Left cardiac atrium (tissue), 4 donors: ENCODE results near the gene ITGA5. TPM values are rescaled to one million over a fixed set of nuclear protein-coding genes. Genes with fewer than 3 reads are reported as not detected.
A peak's percentile ranks its signal among the peaks of the same experiment; 100 is the strongest.

ENCODE experiments used
- ATAC-seq, 2 donors: fragments of 200-7000 bp; cut with Tn5 transposase; one replicate each; pipeline ENCODE4 v1.9.1; 2020; ENCODE audit warnings: mild to moderate bottlenecking in 2 of 2, moderate library complexity in 2 of 2
- DNase-seq: peaks from one replicate; pipeline ENCODE4 v3.0.0-alpha.2; 2020
- intact Hi-C, 2 donors: fragments of 100-400 bp; cut with DNase I; formaldehyde crosslinking; loops; one replicate each; pipeline versions ENCODE4 v1.14.1 to v1.15.1; 2022 to 2023
- total RNA-seq, 2 donors: library from RNA; stranded (reverse); fragmentation: NEBNext Ultra II Directional; extraction: Animal tissue kit (Norgen Biotek cat#: 25700); gene quantifications; one replicate each; pipeline ENCODE4 v1.2.1, GENCODE V29; 2021
- donor health status: DM: no; HTN: yes; CAD: no.
- donor health status: DM: no; HTN: yes; CAD: no; lungs with severe emphysema.
- donor health status: DM: yes; HTN: yes; CAD: no.
- donor health status: Dilated cardiomyopathy.

The ITGA5 gene
- total RNA-seq, 2 donors from 2014 or later = 45.7 to 133 TPM

DNA sequence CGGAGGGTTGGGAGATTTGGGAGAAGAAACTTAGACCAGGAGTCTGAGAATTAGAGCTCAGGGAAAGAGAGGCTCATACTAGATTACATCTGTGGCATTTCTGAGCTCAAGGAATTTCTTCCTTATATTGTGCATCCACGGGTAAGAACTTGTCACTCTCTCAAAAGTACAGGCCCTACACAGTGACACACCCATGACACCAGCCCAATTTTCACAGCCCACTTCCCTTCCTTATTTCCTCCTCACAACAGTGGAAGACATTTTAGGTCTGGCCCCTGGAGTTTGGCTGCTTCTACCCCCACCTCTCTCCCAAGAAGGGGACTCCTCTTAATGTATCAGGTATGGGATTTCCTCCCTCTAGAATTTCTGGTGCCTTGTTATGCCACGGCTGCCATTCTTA is 25.3 kb downstream of the ITGA5 start:
- intact Hi-C loops = no loop called here

DNA sequence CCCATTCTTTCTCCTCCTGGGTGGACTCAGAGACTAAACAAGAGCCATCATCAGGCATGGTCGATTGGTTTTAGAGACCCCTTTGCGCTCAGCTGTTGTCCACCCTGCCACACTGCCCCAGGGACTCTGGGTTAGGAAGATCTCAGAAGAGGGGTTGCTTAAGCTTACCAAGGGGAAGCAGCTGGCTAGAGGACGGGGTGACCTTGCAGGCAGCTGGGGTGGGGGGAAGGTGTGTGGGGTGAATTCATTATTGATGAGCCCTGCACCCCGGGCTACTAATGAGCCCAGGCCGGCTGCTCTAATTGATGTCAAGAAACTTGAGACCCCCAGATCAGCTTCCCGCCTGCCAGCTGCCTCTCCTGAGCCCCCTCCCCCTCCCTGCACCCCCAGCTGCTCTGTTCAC is 25.9 kb downstream of the ITGA5 start:
- peak; percentile 16 for DNase-seq
- intact Hi-C loops = no loop called here
- ATAC-seq = no peak

More for the DNA sequence above, 25.3 kb downstream of the ITGA5 start:
- DNase-seq = no peak
- ATAC-seq = no peak

DNA sequence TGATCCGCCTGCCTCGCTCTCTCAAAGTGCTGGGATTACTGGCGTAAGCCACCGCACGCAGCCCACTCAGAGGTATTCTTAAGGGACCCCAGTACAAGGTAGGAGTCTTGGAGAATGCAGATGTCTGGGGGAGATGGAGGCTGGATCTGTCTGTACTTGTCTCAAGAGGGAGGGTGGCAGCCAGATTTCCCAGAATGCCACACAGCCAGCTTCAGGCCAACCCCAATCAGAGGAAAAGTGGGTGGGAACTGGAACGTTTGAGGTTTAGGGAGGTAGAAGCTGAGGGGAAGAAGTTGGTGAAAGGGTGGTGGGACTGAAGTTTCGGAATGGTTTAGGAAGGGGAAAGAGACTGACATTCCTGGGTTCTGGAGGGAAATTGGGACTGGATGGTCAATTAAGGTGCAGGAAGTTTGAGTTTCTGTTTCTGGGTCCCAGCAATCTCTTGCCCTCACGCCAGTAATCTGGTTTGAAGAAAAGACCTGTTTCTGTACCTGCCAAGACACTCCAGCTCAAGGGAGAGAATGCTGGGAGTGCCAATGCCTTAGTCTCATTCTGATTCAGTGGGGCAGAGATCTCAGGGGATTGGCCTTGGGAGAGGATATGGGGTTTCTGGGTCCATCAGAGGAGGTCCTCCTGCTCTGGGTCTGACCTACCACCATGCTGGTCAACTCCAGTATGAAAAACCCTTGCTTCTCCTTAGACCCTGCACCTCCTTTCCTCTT is 26.4 kb downstream of the ITGA5 start:
- no peak for ATAC-seq

DNA sequence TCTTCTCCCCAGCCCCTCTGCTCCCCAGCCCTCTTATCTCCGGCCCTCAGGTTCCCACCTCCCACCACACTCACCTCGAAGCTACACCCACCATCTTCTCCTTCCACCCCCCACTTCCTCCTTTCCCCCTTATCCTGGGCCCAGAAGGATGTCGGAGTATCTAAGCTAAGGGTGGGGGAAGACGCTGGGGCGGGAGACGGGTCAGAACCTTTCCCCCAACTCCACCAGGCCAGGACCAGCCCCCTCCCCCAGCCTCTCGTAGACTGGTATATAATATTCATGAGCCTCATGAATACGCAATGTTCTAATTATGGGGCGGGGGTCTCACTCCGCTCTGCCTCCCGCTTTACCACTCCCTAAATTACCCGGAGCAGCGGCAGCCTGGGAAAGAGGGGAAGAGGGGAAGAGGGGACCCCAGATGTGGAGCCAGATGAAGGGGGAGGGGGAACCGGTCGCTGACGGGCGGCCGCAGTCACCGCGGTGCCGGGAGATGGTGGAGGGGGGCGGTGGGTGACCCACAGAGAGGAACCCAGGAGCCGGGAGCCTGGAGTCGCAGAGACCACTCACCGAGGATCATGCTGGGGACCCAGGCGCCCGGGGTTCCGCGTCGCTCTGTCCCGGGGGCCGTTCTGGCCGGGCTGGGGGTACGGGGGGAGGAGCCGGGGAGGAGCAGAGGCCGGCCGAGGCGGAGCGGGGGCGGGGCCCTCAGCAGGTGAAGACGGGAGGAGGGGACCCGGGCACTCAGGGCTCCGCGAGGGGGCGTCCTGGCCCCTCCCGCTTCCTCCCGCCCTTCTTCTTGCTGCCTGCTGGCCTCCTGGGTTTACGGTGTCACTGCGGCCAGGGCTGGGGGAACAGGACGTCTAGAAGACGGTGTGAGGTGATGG is 28.2 kb downstream of the ITGA5 start:
- intact Hi-C loops = no loop called here
- ATAC-seq (peak; percentile 44 to 46), DNase-seq (peak; percentile 60)

More for the DNA sequence above, 26.4 kb downstream of the ITGA5 start:
- intact Hi-C loops = no loop called here
- no peak for DNase-seq

DNA sequence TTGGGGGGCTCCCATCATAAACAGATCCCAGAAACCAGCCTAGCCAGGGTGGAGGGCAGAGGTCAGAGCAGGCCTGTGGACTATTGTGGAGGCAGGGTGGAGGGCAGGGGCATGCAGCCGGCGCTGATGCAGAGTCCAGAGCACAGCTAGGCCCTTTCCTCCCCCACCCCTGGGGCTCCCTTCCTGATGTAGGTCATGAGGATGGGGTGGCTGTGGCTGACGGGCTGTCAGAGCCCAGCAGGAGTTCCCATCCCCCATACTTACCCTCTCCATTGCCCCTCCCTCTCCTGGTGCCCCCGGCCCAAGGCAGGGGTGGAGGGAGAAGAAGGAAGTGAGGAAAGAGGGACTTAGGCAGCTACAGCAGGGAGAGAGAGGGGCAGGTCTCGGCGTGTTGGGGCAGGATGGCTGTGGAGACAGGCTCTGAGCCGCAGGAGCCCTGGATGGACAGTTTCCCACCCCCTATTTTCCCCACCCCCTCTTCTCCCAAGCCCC is 28.8 kb downstream of the ITGA5 start:
- DNase-seq (no peak), ATAC-seq (no peak)
- intact Hi-C loops = no loop called here

DNA sequence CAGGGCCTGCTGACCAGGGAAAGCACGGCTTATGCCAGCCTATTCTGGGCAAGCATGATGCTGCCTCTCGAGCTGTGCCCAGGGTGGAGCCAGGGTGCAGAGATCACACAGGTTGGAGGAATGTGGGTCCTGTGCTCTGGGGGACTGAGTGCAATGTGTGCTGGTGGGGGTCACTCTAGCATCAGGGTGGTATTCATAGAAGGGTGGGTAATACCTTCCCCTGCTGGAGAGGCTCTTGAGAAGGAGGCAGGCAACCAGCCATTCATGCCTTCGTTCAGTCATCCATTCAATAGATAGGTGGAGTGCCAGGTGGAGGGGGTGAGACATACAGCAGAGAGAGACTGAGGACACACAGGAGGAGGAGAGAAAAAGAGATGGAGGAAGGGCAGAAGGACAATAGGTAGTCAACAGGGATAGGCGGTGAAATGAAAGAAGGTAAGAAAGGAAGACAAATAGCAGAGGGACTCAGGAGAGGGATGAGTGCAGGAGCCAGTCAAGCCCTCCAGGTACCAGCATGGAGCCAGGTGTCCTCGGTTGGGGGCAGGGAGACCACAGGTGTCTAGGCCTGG is 29.4 kb downstream of the ITGA5 start:
- ATAC-seq (no peak), DNase-seq (no peak)
- intact Hi-C loops = no loop called here

DNA sequence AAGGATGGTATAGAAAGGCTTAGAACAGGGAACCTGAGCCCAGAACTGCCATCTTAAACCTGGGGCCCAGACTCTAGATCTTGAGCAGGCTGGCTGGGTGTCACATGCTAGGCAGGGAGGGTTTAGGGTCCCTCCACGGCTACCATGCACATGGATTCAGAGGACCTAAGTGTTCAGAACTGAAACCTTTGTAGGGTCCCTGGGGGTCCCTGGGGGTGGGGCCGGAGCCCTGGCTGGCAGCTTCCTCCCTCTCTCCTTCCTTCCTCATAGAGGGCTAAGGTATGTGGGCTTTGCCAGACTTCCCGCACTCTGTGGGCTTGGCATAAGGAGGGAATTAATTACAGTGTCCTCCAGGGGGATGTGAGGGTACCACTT is 29.9 kb downstream of the ITGA5 start:
- ATAC-seq (no peak), DNase-seq (no peak)
- intact Hi-C loops = no loop called here

DNA sequence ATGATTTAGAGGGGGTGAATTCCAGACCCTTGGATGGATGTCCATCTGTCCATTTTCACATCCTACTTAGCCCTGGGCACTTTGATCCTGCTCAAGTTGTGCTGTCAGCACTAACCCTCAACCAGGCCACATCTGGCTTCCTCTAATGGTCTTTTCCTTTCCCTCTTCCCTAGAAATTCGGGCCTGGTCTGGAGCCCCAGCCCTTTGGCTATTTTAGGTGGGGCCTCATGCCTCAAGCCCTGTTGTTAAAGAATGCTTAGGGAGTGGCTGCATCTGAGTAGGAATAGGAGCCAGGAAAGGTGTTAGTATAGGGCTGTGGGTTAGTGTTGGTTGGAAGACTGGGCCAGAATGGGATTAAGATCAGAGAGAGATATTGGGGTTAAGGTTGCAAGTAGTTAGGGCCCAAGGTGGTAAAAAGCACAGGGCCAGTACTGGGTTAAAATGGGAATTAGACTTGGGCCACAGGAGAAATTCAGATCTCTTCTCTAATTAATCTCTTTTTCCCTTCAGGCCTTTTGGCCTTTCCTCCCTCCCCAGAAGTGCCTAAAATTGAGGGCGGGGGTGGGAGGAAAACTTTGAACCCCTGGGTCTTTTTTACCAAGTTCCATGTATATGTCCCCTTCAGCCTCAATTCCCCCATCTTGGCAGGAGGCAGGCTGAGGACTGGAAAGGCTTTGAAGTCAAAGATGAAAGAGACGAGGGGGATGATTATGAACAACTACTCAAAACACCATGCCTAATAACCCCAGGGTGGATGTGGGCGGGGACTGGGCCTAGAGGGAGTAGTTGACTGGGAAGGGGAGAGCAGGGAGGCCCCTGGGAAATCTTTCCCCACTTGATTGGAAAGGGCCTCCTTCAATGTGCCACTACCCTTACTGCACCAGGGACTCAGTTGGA is 30.6 kb downstream of the ITGA5 start:
- ATAC-seq = no peak
- no peak for DNase-seq
- intact Hi-C loops = no loop called here

DNA sequence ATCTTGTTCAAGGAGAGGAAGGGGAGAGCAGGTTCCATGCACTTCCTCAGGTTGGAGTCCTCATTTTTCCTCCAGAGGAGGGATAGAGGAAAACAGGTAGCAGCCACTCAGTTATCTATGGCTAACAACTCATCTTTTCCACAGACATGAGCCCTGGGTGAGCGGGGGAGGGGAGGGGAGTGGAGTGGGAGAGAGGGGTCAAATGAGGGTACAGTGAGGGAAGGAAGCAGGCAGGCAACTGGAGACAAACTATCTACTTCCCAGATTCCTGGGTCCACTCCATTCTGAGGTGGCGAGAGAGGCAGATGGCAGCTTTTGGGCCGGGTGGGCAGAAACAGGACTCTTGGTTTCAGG is 32.0 kb downstream of the ITGA5 start:
- no peak for ATAC-seq
- intact Hi-C loops = no loop called here
- no peak for DNase-seq

DNA sequence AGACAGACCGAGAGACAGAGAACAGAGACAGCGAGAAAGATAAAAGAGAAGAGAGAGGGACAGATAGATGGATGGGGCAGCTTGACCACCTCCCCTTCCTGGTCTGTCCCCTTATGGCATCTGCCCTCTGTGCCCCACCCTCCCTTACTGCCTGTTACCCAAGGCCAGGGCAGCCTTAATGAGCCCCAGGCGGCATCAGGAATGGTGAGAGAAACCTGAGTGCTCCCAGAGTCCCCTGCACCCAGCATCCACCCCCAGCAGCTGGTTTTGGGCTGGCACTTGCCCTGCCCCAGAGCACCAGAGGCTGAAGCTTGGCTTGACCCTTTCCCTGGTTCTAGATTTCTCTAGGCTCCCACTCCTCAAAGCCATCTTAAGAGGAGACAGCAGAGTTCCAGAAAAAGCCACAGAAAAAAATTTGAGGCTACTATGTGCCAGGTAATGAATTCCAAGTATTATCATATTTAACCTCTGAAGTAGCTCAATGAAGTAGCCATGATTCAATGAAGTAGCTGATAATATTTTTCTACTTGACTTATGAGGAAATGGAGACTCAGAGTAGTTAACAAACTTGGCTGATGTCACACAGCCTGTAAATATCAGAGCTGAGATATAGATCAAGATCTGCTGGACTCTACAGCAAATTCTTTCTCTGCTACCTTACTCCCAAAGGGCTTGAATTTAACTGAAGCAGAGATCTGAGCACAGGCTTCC is 32.5 kb downstream of the ITGA5 start:
- DNase-seq (no peak), ATAC-seq (no peak)
- intact Hi-C loops = no loop called here

DNA sequence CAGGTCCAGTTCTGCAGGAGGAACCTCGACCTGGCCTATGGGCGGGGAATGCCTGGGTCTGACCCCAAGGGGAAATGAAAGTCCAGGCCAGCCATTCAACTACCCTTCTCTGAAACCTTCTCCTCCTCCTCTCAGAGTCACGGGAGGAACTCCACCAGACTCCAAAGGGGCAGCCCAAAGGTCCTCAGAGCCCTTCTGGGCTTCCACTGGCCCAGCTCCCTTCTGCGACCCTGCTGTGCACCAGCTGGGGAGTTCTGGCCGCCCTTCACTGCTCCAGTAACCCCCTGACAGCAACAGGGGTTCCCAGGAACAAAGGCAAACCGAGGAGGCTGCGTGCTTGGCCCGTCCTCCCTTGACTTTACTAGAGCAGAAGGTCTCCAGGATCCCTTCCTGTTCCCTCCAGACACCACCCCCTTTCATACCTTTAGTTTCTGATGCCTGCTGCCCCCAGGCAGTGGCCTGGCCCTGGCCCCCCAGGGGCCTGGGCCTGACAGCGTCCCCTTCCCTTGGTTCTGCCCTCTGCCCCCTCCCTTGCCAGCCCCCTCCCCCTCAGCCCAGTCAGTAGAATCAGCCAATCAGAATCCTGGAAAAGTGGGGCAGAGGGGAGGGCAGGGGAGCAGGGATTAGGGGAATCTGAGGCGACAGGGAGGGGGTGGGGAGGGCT is 33.7 kb downstream of the ITGA5 start:
- DNase-seq = peak; percentile 34
- ATAC-seq = peak; percentile 23 to 67
- intact Hi-C loops = no loop called here

DNA sequence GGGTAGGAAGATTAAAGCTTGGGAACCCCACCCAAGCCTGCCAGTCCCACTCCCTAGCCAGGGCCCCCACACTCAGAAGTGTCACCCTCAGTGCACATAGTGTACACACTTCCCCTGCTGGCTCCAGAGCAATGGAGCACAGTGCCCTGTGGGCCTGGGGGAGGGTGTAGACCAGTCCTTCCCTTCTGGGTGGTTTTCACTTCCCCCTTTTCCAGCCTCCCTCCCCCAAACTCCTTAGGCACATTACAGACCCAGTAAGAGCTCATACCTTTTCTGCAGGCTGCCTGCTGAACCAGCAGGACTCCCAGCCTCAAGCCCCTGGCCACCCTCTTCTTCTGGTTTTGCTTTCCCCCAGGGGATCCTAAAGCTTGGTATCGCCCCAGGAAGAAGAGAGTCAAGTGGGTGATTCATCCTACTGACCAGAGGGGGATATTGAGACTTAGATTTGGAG is 34.5 kb downstream of the ITGA5 start, which contains the start of gene ZNF385A:
ZNF385A (minus strand) TSS at position 143 of the 451 bp plus-strand sequence. CDS start 219 bp downstream, outside the sequence.
- intact Hi-C loops = no loop called here
- ATAC-seq (peak; percentile 17 to 51), DNase-seq (peak; percentile 38)

DNA sequence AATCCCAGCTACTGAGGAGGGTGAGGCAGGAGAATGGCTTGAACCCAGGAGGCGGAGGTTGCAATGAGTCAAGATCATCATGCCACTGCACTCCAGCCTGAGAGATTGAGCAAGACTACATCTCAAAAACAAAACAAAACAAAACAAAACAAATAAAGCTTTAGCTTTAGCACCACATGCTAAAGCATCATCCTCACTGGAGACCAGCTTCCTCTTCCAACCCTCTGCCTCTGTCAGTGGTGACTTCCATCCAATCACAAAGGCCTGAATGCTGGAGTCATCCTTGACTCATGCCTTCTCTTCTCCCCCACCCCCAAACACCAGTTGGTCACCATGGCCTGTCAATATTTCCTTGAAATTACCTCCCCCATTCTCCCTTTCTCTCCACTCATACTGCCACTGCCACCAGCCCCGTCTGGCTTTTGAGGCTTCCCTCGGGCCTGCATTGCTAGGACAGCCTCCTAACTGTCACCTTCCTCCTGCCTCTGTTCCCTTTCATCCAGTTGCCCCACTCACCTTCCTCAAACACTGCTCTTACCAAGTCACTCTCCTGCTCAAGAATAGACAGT is 35.9 kb downstream of the ITGA5 start:
- intact Hi-C loops = no loop called here
- ATAC-seq = peak in 1 of 2 donors; percentile 7
- peak; percentile 17 for DNase-seq

DNA sequence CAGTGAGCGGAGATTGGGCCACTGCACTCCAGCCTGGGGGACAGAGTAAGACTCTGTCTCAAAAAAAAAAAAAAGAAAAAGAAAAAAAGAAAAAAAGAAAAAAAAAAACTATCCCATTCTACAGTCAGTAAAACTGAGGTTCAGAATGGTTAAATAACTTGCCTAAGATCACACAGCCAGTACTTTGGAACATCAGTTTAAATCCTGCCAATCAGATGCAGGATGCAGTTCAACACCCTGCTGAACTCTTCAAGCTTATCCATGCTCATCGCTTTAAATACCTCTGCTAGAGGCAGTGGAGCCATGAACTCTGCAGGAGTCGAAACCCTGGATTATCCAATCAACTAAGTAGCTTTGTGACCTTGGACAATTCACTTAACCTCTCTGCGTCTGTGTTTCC is 37.9 kb downstream of the ITGA5 start:
- DNase-seq (no peak), ATAC-seq (no peak)
- intact Hi-C loops = no loop called here

DNA sequence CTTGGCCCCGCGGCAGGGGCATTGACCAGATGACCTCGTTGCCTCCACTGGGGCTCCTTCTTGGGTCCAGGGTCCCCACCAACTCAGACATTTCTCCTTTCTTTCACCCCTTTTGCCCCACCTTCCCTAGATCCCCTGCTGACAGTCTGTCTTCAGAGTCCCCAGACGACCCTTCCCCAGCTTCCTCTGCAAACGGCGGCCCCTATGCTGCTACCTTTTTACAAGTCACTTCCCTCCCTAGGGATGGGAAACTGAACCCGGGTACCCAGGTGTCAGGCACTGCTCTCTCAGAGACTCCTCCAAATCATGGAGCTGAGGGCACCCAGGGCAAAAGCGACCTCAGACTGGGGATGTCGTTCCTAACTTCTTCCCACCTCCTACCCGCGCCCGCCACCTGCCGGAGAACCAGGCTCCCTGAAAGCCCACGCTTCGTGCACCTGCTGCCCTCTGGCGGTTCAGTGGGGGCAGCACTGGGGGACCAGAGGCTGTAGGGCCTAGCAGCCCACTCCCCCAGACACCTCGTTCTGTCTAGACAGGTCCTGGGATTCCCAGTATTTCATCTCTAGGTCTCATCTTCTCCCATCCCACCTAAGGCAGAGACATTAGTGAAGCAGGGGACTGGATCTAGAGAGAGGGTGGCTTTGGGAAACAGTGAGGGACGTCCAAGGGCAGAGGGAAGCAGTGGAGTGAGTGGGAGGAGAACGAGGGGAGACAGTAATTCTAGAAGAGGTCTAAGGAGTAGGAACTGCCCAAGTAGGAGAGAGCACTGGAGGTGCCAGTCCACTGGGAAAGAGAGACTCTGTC is 39.5 kb downstream of the ITGA5 start:
- ATAC-seq = peak; percentile 82 to 88
- intact Hi-C loops = no loop called here
- peak; percentile 93 for DNase-seq

DNA sequence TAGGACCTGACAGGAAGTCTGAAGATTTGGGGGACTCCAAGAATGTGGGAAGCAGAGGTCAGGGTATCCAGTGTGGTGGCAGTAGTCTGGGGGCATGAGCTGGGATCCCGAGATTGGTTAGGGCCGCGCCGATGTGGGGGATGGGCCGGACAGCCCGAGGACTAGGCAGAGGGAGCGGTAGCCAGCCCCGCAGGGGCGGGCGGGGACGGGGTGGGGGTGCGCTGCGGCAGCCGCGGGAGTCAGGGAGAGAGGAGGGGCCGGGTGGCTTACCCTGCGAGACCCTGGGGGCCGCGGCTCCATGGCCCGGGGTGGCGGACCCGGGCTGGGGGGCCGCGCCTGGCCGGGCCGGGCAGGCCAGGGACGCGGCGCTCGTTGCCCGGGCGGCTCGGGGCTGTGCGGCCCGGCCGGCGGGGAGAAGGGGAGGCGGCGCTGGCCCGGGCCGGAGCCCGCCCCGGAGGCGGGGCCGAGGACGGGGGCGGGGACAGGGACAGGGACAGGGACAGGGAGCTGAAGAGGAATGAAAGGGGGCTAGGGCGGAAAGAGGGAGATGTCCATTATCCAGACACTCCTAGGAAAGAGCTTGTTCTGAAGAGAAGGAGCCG is 40.2 kb downstream of the ITGA5 start:
- DNase-seq (peak; percentile 72), ATAC-seq (peak; percentile 87 to 91)
- intact Hi-C loops = no loop called here
